Uterus (tissue), 4 donors: ENCODE measurements around the gene TRMT2A. TPM values are rescaled to one million over a fixed set of nuclear protein-coding genes. Genes with fewer than 3 reads are reported as not detected.
"Not testable (repeated sequence)": the region's sequence is repeated elsewhere in the genome, so short reads cannot be mapped to it uniquely, and the experiment has no call there.

Experiments used
- DNase-seq, 2 donors: peaks; one replicate each; pipeline ENCODE4 v3.0.0-alpha.2; 2019 to 2020
- H3K27ac ChIP-seq, 2 donors: fragments of 200-600 bp; sonication (generic); 1 replicate in 1 of 2; 2 replicates in 1 of 2; pipeline ENCODE4 v1.5.1; 2016 to 2018
- H3K27me3 ChIP-seq, 2 donors: fragments of 200-600 bp; sonication (generic); one replicate each; pipeline ENCODE4 v1.5.1; 2018 to 2019; ENCODE audit warnings: control low read depth in 1 of 2
- H3K36me3 ChIP-seq, 2 donors: fragments of 200-600 bp; sonication (generic); one replicate each; pipeline ENCODE4 v1.5.1; 2019; ENCODE audit warnings: control low read depth in 1 of 2
- H3K4me1 ChIP-seq, 2 donors: fragments of 200-600 bp; sonication (generic); one replicate each; pipeline ENCODE4 v1.5.1; 2018 to 2019; ENCODE audit warnings: control low read depth in 1 of 2
- H3K4me3 ChIP-seq, 2 donors: fragments of 200-600 bp; sonication (generic); 1 replicate in 1 of 2; 2 replicates in 1 of 2; pipeline ENCODE4 v1.5.1; 2018 to 2019; ENCODE audit warnings: mild to moderate bottlenecking in 1 of 2
- H3K9me3 ChIP-seq, 2 donors: fragments of 200-600 bp; sonication (generic); one replicate each; pipeline ENCODE4 v1.5.1; 2019; ENCODE audit warnings: control low read depth in 1 of 2
- POLR2A ChIP-seq, 2 donors: fragments of 450-650 bp; IDR thresholded peaks; one replicate each; pipeline ENCODE4 v1.6.1; 2016; ENCODE audit warnings: antibody characterized with exemption in 2 of 2, mild to moderate bottlenecking in 1 of 2, moderate library complexity in 1 of 2
- intact Hi-C: fragments of 100-400 bp; cut with DNase I; formaldehyde crosslinking; loops from one replicate; pipeline ENCODE4 v1.15.1; 2023; ENCODE audit warnings: low total_unique reads
- total RNA-seq, 4 donors: library from RNA; depleted of rRNA in 3 of 4; stranded (reverse); fragments of >200 nt in 3 of 4; gene quantifications; one replicate each; pipeline versions ENCODE4 v1.1.0 to v1.2.4, GENCODE V29; 2014 to 2023
- TF ChIP-seq, protein P1 (sequence below), 4 experiments: fragments of 200-600 bp in 2 of 4; fragments of 450-650 bp in 2 of 4; sonication (generic) in 2 of 4; IDR thresholded peaks; one replicate each; pipeline ENCODE4 v1.5.1; 2016 to 2019; ENCODE audit warnings: antibody characterized with exemption in 4 of 4, mild to moderate bottlenecking in 2 of 4, moderate library complexity in 1 of 4
- donor health status: DM: yes; HTN: yes; CAD: no.

Gene TRMT2A
- total RNA-seq, 4 donors from 2014 or later: 30.9 to 123 (median 45.3) TPM

- no peaks in the 10 kb centered on the region for H3K27me3 ChIP-seq
- H3K36me3 ChIP-seq: no peaks in the 10 kb centered on the region
- intact Hi-C loops: no loop called here
- no peaks in the 10 kb centered on the region for H3K4me1 ChIP-seq
- TF ChIP-seq, protein P1, sequence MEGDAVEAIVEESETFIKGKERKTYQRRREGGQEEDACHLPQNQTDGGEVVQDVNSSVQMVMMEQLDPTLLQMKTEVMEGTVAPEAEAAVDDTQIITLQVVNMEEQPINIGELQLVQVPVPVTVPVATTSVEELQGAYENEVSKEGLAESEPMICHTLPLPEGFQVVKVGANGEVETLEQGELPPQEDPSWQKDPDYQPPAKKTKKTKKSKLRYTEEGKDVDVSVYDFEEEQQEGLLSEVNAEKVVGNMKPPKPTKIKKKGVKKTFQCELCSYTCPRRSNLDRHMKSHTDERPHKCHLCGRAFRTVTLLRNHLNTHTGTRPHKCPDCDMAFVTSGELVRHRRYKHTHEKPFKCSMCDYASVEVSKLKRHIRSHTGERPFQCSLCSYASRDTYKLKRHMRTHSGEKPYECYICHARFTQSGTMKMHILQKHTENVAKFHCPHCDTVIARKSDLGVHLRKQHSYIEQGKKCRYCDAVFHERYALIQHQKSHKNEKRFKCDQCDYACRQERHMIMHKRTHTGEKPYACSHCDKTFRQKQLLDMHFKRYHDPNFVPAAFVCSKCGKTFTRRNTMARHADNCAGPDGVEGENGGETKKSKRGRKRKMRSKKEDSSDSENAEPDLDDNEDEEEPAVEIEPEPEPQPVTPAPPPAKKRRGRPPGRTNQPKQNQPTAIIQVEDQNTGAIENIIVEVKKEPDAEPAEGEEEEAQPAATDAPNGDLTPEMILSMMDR (IDR thresholded peaks at IDR 0.05): no peak
- no peak for TF ChIP-seq POLR2A (IDR thresholded peaks at IDR 0.05)
- H3K4me3 ChIP-seq: no peak overlapping the region
- no peaks in the 10 kb centered on the region for H3K9me3 ChIP-seq
- DNase-seq: no peak
- H3K27ac ChIP-seq: no peak overlapping the region
Observed at GRCh38 chr22:20164863-20165262, 47.8 kb upstream of the TRMT2A start.

DNA sequence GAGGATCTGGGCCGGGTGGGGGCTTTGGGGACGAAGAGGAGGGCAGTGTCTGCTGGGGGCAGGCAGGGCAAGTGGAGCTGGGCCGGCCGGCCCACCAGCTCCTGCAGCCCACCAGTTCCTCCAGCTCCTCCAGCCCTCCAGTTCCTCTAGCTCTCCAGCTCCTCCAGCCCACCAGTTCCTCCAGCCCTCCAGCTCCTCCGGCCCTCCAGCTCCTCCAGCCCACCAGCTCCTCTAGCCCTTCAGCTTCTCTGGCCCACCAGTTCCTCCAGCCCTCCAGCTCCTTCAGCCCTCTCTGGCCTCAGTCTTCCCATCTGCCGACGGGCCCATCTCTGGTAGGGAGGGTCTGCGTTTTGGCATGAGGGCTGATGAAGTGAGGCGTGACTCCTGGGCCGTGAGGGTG, 43.0 kb upstream of the TRMT2A start:
- intact Hi-C loops: no loop called here
- TF ChIP-seq, protein P1 (IDR thresholded peaks at IDR 0.05): no peak
- no peak for TF ChIP-seq POLR2A (IDR thresholded peaks at IDR 0.05)
- no peaks in the 10 kb centered on the region for H3K27me3 ChIP-seq
- H3K36me3 ChIP-seq: no peaks in the 10 kb centered on the region
- H3K4me1 ChIP-seq: no peaks in the 10 kb centered on the region
- no peaks in the 10 kb centered on the region for H3K9me3 ChIP-seq
- H3K4me3 ChIP-seq: no peak overlapping the region
- H3K27ac ChIP-seq: no peak overlapping the region
- DNase-seq: no peak

DNA sequence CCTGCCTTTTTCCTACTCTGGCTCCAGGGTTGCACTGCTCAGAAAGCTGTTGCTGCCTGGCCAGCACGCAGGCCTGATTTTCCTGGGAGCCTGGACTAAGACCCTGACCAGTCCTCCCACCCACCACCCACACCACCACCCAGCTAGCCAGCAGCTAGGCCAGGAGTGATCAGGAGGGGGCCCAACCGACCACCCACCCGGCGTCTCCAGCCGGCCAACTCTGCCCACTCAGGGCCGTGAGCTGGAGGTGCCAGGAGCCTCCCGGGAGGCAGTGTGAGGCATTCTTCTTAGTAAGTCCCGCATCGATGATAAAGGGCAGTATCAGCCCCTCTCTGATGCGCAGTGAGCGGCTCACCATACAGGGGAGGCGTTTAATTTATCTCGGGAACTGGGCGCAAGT, 42.5 kb upstream of the TRMT2A start:
- DNase-seq, H3K9me3 ChIP-seq, H3K27ac ChIP-seq, H3K4me1 ChIP-seq, H3K36me3 ChIP-seq, H3K4me3 ChIP-seq, H3K27me3 ChIP-seq: not testable (repeated sequence)
- intact Hi-C loops: loop anchor here (5.0 kb wide), 1 partner anchor 123 kb away; no protein-coding TSS in a partner anchor

- Histone ChIP-seq H3K27ac (no peak overlapping the region), H3K4me1 (no peaks in the 10 kb centered on the region), H3K36me3 (no peaks in the 10 kb centered on the region), H3K27me3 (no peaks in the 10 kb centered on the region), H3K4me3 (no peak overlapping the region), H3K9me3 (no peaks in the 10 kb centered on the region)
- no peak for DNase-seq
- intact Hi-C loops: loop anchor here (5.0 kb wide), 1 partner anchor 123 kb away; no protein-coding TSS in a partner anchor
- TF ChIP-seq, protein P1 (IDR thresholded peaks at IDR 0.05): no peak
- TF ChIP-seq POLR2A (IDR thresholded peaks at IDR 0.05): no peak
Observed at GRCh38 chr22:20159076-20159475, 42.0 kb upstream of the TRMT2A start.

- Histone ChIP-seq H3K36me3 (no peaks in the 10 kb centered on the region), H3K4me3 (no peak overlapping the region), H3K27ac (no peak overlapping the region), H3K27me3 (no peaks in the 10 kb centered on the region), H3K4me1 (no peaks in the 10 kb centered on the region), H3K9me3 (no peaks in the 10 kb centered on the region)
- intact Hi-C loops: loop anchor here (5.0 kb wide), 1 partner anchor 124 kb away; no protein-coding TSS in a partner anchor
- no peak for TF ChIP-seq POLR2A (IDR thresholded peaks at IDR 0.05)
- TF ChIP-seq, protein P1 (IDR thresholded peaks at IDR 0.05): no peak
- no peak for DNase-seq
Observed at GRCh38 chr22:20158391-20159036, 41.5 kb upstream of the TRMT2A start.
